K562 (cell line): Measurements from ENCODE around the gene CYP2D6. TPM values are rescaled to one million over a fixed set of nuclear protein-coding genes. Genes with fewer than 3 reads are reported as not detected.

Source experiments
- ATAC-seq: fragments of 200-7000 bp; cut with Tn5 transposase; 3 replicates; pipeline ENCODE4 v1.9.1; 2020; ENCODE audit warnings: moderate library complexity
- BruUV-seq: library from RNA; stranded (reverse); fragments of 400-500 nt; replicated peaks from 2 replicates; lab custom pipeline; 2021; lab: Mats Ljungman, UMichigan
- CTCF ChIA-PET: fragments of 300-600 bp; formaldehyde crosslinking; extraction: SDS; loops from one replicate; lab custom pipeline; 2021; ENCODE audit warnings: low intra/inter-chr PET ratio; lab: Yijun Ruan, JAX
- POLR2A ChIA-PET: fragments of 300-600, 350-650 bp; sonication (Branson Sonifier 250); formaldehyde crosslinking; extraction: SDS; loops from one replicate; lab custom pipeline; 2021; ENCODE audit warnings: antibody characterized with exemption, inconsistent platforms; lab: Yijun Ruan, JAX
- DNase-seq, 4 experiments: peaks; one replicate each; pipeline versions ENCODE4 v3.0.0 to v3.0.0-alpha.2; 2011 to 2018; ENCODE audit warnings: low spot score in 3 of 4, mixed read lengths in 3 of 4; ENCODE audit errors: extremely low read depth in 1 of 4
- FAIRE-seq: peaks from 2 replicates; lab custom pipeline; 2011; peaks lifted over from hg19 to GRCh38; lab: Jason Lieb, UNC
- H2AFZ ChIP-seq: 2 replicates; pipeline ENCODE4 v1.6.0; 2011; ENCODE audit warnings: low read depth, low read length, control low read depth, inconsistent platforms
- H3K27ac ChIP-seq: fragments of 200-600 bp; 3 replicates; pipeline ENCODE4 v1.8.0; 2011; ENCODE audit warnings: low read depth, mild to moderate bottlenecking, control low read depth, inconsistent platforms, low read length, moderate library complexity, mixed read lengths; ENCODE audit errors: extremely low read depth
- H3K27me3 ChIP-seq, 2 experiments: fragments of 300-600 bp in 1 of 2; 2 replicates in 1 of 2; 3 replicates in 1 of 2; pipeline versions ENCODE4 v1.6.0 to v1.8.0; 2011; ENCODE audit warnings: inconsistent platforms in 2 of 2, low read length in 2 of 2, mild to moderate bottlenecking in 1 of 2, mixed read lengths in 1 of 2, moderate library complexity in 1 of 2; ENCODE audit not compliant: control insufficient read depth in 2 of 2, insufficient read depth in 2 of 2
- H3K36me3 ChIP-seq: fragments of 300-600 bp; 3 replicates; pipeline ENCODE4 v1.8.0; 2011; ENCODE audit warnings: mild to moderate bottlenecking, low read length, inconsistent platforms; ENCODE audit not compliant: control insufficient read depth, insufficient read depth
- H3K4me1 ChIP-seq, 2 experiments: fragments of 200-600 bp in 1 of 2; replicated peaks in 1 of 2; 2 replicates in 1 of 2; 3 replicates in 1 of 2; pipeline versions ENCODE4 v1.5.1 to v1.8.0; 2011; ENCODE audit warnings: inconsistent platforms in 2 of 2, low read length in 2 of 2, mild to moderate bottlenecking in 1 of 2, mixed read lengths in 1 of 2, moderate library complexity in 1 of 2; ENCODE audit not compliant: control insufficient read depth in 2 of 2, insufficient read depth in 2 of 2
- H3K4me2 ChIP-seq: 2 replicates; pipeline ENCODE4 v1.6.1; 2011; ENCODE audit warnings: low read length, control low read depth, inconsistent platforms, mixed read lengths; ENCODE audit not compliant: insufficient read depth
- H3K4me3 ChIP-seq: fragments of 200-600 bp; sonication (generic), shearing (Covaris generic); 2 replicates; pipeline ENCODE4 v1.5.1; 2016; ENCODE audit warnings: control low read depth, inconsistent platforms
- H3K79me2 ChIP-seq: fragments of 200-600 bp; 3 replicates; pipeline ENCODE4 v1.8.0; 2011; ENCODE audit warnings: low read length, inconsistent platforms; ENCODE audit not compliant: control insufficient read depth, insufficient read depth
- H3K9ac ChIP-seq, 2 experiments: 2 replicates each; pipeline versions ENCODE4 v1.6.0 to v1.6.1; 2011; ENCODE audit warnings: low read depth in 2 of 2, low read length in 2 of 2, control low read depth in 1 of 2, inconsistent platforms in 1 of 2, mild to moderate bottlenecking in 1 of 2, mixed read lengths in 1 of 2; ENCODE audit not compliant: insufficient read depth in 1 of 2
- H3K9me1 ChIP-seq: one replicate; pipeline ENCODE4 v1.6.0; 2011; ENCODE audit warnings: inconsistent platforms, mild to moderate bottlenecking, low read length, moderate library complexity; ENCODE audit not compliant: control insufficient read depth, insufficient read depth
- H3K9me3 ChIP-seq: replicated peaks from 2 replicates; pipeline ENCODE4 v1.5.1; 2011; ENCODE audit warnings: low read depth, low read length, inconsistent platforms; ENCODE audit not compliant: control insufficient read depth, insufficient read depth
- H4K20me1 ChIP-seq: replicated peaks from 2 replicates; pipeline ENCODE4 v1.6.1; 2011; ENCODE audit warnings: low read length, inconsistent platforms, mixed read lengths; ENCODE audit not compliant: control insufficient read depth, insufficient read depth
- CBFA2T2 ChIP-seq: fragments of 450-650 bp; conservative IDR thresholded peaks from 2 replicates; pipeline ENCODE4 v1.6.1; 2017; ENCODE audit warnings: mild to moderate bottlenecking
- CBFA2T3 ChIP-seq: fragments of 450-650 bp; IDR thresholded peaks from 2 replicates; pipeline ENCODE4 v1.6.1; 2017
- CBX3 ChIP-seq, 2 experiments: IDR thresholded peaks; 1 replicate in 1 of 2; 2 replicates in 1 of 2; pipeline ENCODE4 v1.6.1; 2012; ENCODE audit warnings: inconsistent platforms in 2 of 2, low read length in 2 of 2, borderline replicate concordance in 1 of 2, control low read depth in 1 of 2
- GABPA ChIP-seq: fragments of 200-800 bp; sonication (Bioruptor generic); conservative IDR thresholded peaks from 2 replicates; pipeline ENCODE4 v1.6.1; 2016; ENCODE audit warnings: low read depth, missing genetic modification characterization, missing compliant biosample characterization
- HDAC2 ChIP-seq: fragments of 450-650 bp; IDR thresholded peaks from 2 replicates; pipeline ENCODE4 v1.6.1; 2016; ENCODE audit warnings: mild to moderate bottlenecking
- HLTF ChIP-seq: fragments of 450-650 bp; IDR thresholded peaks from 2 replicates; pipeline ENCODE4 v1.6.1; 2016
- JUND ChIP-seq, 2 experiments: IDR thresholded peaks; 2 replicates in 1 of 2; 3 replicates in 1 of 2; pipeline ENCODE4 v1.6.1; 2011; ENCODE audit warnings: borderline replicate concordance in 2 of 2, low read depth in 2 of 2, low read length in 2 of 2, improper control_type of control experiment in 1 of 2, missing biosample characterization in 1 of 2, missing genetic modification characterization in 1 of 2, missing genetic modification reagents in 1 of 2
- KLF10 ChIP-seq: fragments of 250-450 bp; sonication (Bioruptor Pico); IDR thresholded peaks from 2 replicates; pipeline ENCODE4 v1.6.1; 2021; ENCODE audit warnings: matching md5 sums
- LCOR ChIP-seq: sonication (generic); formaldehyde crosslinking; IDR thresholded peaks from 2 replicates; pipeline ENCODE4 v1.8.0; 2022; ENCODE audit warnings: mild to moderate bottlenecking, missing genetic modification reagents
- MBD2 ChIP-seq: sonication (generic); IDR thresholded peaks from 2 replicates; pipeline ENCODE4 v1.6.1; 2016; ENCODE audit warnings: low read depth, borderline replicate concordance
- RBM15 ChIP-seq: fragments of 200-400 bp; formaldehyde crosslinking; IDR thresholded peaks from 2 replicates; pipeline ENCODE4 v1.6.1; 2018; ENCODE audit warnings: mild to moderate bottlenecking, low read length, moderate library complexity; ENCODE audit not compliant: insufficient read depth
- RFX7 ChIP-seq: fragments of 250-450 bp; sonication (Bioruptor Pico); IDR thresholded peaks from 2 replicates; pipeline ENCODE4 v1.5.1; 2021; ENCODE audit warnings: mild to moderate bottlenecking
- SIN3A ChIP-seq, 2 experiments: fragments of 150-350 bp in 1 of 2; IDR thresholded peaks; 2 replicates each; pipeline ENCODE4 v1.6.1; 2011 to 2016; ENCODE audit warnings: borderline replicate concordance in 2 of 2, low read depth in 2 of 2, low read length in 2 of 2, mild to moderate bottlenecking in 2 of 2, moderate library complexity in 2 of 2; ENCODE audit not compliant: control insufficient read depth in 1 of 2
- SMARCA4 ChIP-seq: fragments of 450-650 bp; IDR thresholded peaks from 2 replicates; pipeline ENCODE4 v1.6.1; 2016
- TAF7 ChIP-seq: fragments of 450-650 bp; IDR thresholded peaks from 2 replicates; pipeline ENCODE4 v1.6.1; 2016; ENCODE audit warnings: missing genetic modification characterization, missing compliant biosample characterization
- TEAD1 ChIP-seq, 2 experiments: fragments of 450-650 bp in 1 of 2; sonication (generic) in 1 of 2; formaldehyde crosslinking; IDR thresholded peaks; 2 replicates each; pipeline versions ENCODE4 v1.4.0 to v1.8.0; 2020 to 2022; ENCODE audit warnings: mild to moderate bottlenecking in 2 of 2, missing genetic modification reagents in 1 of 2
- WGBS: fragments of 100-300 bp; shearing (Covaris generic); methylation state at CpG from one replicate; pipeline ENCODE4 v1.1.6; 2016; ENCODE audit warnings: low coverage, mixed read lengths; ENCODE audit not compliant: insufficient coverage; ENCODE audit errors: missing lambda C conversion rate; 5-methylcytosine and 5-hydroxymethylcytosine counted together
- in situ Hi-C: fragments of 300-500 bp; cut with MboI; formaldehyde crosslinking; loops from 4 replicates; pipeline ENCODE4 v1.15.0; 2018; ENCODE audit warnings: inconsistent platforms, mixed read lengths
- intact Hi-C: fragments of 100-400 bp; cut with micrococcal nuclease; formaldehyde crosslinking; loops from 2 replicates; pipeline ENCODE4 v1.14.2; 2022
- polyA plus RNA-seq, 8 experiments: library from polyadenylated mRNA; depleted of rRNA in 4 of 8; stranded (reverse) in 5 of 8; unstranded in 3 of 8; fragments of >200 nt; fragmentation: Nextera tagmentation in 2 of 8; fragmentation: Illumina TruSeq in 1 of 8; extraction: Ambion mirVana in 2 of 8; extraction: Trizol in 1 of 8; gene quantifications; 2 replicates each; pipeline versions ENCODE4 v1.2.1 to v1.2.3, GENCODE V29; 2011 to 2014; ENCODE audit warnings: inconsistent platforms in 1 of 8, missing spikeins in 1 of 8
- total RNA-seq, 7 experiments: library from RNA; depleted of rRNA in 6 of 7; stranded (reverse); fragments of >200 nt in 6 of 7; fragmentation: Illumina TruSeq in 2 of 7; extraction: Trizol in 2 of 7; gene quantifications; 2 replicates each; pipeline versions ENCODE4 v1.2.1 to v1.2.3, GENCODE V29; 2011 to 2021; ENCODE audit warnings: low replicate concordance in 1 of 7
- TF ChIP-seq, protein P1 (sequence below): fragments of 150-350 bp; IDR thresholded peaks from 2 replicates; pipeline ENCODE4 v1.6.1; 2014; ENCODE audit warnings: low read depth, mild to moderate bottlenecking, low read length, borderline replicate concordance
- TF ChIP-seq, protein P2 (sequence below): IDR thresholded peaks from 3 replicates; pipeline ENCODE4 v1.6.1; 2011; ENCODE audit warnings: borderline replicate concordance, mild to moderate bottlenecking, moderate library complexity; ENCODE audit not compliant: insufficient read length; ENCODE audit errors: extremely low read depth

The CYP2D6 gene
- total and polyA plus RNA-seq, 9 of the 15 experiments (the other 6 are each of a cell fraction or from before 2014, with no cell fraction given), result 0.04 to 0.20 (median 0.09) TPM; not detected in 5

DNA sequence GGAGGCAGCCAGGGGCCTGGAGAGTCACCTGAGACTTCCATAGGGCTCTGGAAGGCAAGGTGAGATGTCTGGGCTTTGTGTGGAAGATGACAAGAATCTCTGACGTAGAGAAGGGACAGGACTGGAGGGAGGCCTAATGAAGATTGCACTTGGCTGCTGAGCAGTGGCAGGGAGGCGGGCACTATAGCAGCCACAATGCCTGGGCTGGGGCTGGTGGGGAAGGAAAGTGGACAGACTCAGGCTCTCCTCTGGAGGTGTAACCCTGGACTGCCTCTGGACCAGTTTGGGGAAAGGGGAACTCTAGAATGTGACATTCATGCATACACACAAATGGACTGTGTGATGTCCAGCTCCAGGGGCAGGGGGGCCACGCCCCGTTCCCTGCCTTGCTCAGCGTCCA lies 34.3 kb upstream of the CYP2D6 start:
- H3K27me3 ChIP-seq, result no peaks in the 10 kb centered on the region
- intact Hi-C loops, result no loop called here
- in situ Hi-C loops, result loop anchor here (5.0 kb wide), 2 partner anchors 147 to 277 kb away; no protein-coding TSS in a partner anchor
- no peaks in the 10 kb centered on the region for H3K9me3 ChIP-seq
- H2AFZ ChIP-seq, result no peak overlapping the region
- ATAC-seq (no peak), FAIRE-seq (no peak), DNase-seq (no peak)
- POLR2A ChIA-PET, result no interaction called here
- H4K20me1 ChIP-seq, result peaks cover 4% of the 10 kb centered on the region; the same call in 1 of the 2 replicates
- BruUV-seq, result no TSS peak
- peaks cover 0 to 11% of the 10 kb centered on the region in 2 experiments; a peak in 3 of 5 replicates for H3K4me1 ChIP-seq
- H3K27ac ChIP-seq, result no peak overlapping the region
- H3K9ac ChIP-seq, result no peak overlapping the region; a peak in 1 of 4 replicates
- CTCF ChIA-PET, result no interaction called here
- no peaks in the 10 kb centered on the region for H3K79me2 ChIP-seq
- no peak overlapping the region for H3K4me2 ChIP-seq
- WGBS, result 91% methylated on average over 1 of the region's 5 CpGs
- no peak for TF ChIP-seq HLTF
- no peak for TF ChIP-seq SIN3A (IDR thresholded peaks at IDR 0.05; ENCODE audit: borderline replicate concordance in 2 of 2, control insufficient read depth in 1 of 2, low read depth in 2 of 2, low read length in 2 of 2)
- no peak for TF ChIP-seq GABPA
- TF ChIP-seq TEAD1 (CRISPR knock-in tag; IDR thresholded peaks at IDR 0.05), result no peak
- no peak for TF ChIP-seq JUND (IDR thresholded peaks at IDR 0.05; ENCODE audit: borderline replicate concordance, low read depth, low read length)
- TF ChIP-seq JUND (tag; IDR thresholded peaks at IDR 0.05; ENCODE audit: borderline replicate concordance, low read depth, low read length), result no peak
- TF ChIP-seq MBD2, result no peak
- no peak for TF ChIP-seq CBX3 (IDR thresholded peaks at IDR 0.05; ENCODE audit: borderline replicate concordance in 1 of 2, low read length in 2 of 2)
- TF ChIP-seq CBFA2T2, result no peak
- TF ChIP-seq RBM15, result no peak
- TF ChIP-seq SMARCA4, result no peak
- no peak for TF ChIP-seq TAF7 (tag)
- no peak for TF ChIP-seq CBFA2T3
- TF ChIP-seq, protein P1, sequence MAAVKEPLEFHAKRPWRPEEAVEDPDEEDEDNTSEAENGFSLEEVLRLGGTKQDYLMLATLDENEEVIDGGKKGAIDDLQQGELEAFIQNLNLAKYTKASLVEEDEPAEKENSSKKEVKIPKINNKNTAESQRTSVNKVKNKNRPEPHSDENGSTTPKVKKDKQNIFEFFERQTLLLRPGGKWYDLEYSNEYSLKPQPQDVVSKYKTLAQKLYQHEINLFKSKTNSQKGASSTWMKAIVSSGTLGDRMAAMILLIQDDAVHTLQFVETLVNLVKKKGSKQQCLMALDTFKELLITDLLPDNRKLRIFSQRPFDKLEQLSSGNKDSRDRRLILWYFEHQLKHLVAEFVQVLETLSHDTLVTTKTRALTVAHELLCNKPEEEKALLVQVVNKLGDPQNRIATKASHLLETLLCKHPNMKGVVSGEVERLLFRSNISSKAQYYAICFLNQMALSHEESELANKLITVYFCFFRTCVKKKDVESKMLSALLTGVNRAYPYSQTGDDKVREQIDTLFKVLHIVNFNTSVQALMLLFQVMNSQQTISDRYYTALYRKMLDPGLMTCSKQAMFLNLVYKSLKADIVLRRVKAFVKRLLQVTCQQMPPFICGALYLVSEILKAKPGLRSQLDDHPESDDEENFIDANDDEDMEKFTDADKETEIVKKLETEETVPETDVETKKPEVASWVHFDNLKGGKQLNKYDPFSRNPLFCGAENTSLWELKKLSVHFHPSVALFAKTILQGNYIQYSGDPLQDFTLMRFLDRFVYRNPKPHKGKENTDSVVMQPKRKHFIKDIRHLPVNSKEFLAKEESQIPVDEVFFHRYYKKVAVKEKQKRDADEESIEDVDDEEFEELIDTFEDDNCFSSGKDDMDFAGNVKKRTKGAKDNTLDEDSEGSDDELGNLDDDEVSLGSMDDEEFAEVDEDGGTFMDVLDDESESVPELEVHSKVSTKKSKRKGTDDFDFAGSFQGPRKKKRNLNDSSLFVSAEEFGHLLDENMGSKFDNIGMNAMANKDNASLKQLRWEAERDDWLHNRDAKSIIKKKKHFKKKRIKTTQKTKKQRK, result no peak
- no peak for TF ChIP-seq LCOR (CRISPR knock-in tag)
- no peak for TF ChIP-seq KLF10 (CRISPR knock-in tag)
- no peak for TF ChIP-seq HDAC2
- TF ChIP-seq, protein P2, sequence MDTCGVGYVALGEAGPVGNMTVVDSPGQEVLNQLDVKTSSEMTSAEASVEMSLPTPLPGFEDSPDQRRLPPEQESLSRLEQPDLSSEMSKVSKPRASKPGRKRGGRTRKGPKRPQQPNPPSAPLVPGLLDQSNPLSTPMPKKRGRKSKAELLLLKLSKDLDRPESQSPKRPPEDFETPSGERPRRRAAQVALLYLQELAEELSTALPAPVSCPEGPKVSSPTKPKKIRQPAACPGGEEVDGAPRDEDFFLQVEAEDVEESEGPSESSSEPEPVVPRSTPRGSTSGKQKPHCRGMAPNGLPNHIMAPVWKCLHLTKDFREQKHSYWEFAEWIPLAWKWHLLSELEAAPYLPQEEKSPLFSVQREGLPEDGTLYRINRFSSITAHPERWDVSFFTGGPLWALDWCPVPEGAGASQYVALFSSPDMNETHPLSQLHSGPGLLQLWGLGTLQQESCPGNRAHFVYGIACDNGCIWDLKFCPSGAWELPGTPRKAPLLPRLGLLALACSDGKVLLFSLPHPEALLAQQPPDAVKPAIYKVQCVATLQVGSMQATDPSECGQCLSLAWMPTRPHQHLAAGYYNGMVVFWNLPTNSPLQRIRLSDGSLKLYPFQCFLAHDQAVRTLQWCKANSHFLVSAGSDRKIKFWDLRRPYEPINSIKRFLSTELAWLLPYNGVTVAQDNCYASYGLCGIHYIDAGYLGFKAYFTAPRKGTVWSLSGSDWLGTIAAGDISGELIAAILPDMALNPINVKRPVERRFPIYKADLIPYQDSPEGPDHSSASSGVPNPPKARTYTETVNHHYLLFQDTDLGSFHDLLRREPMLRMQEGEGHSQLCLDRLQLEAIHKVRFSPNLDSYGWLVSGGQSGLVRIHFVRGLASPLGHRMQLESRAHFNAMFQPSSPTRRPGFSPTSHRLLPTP, result no peak
- no peak for TF ChIP-seq RFX7
- no peaks in the 10 kb centered on the region for H3K9me1 ChIP-seq
- peaks cover 27% of the 10 kb centered on the region; the same call in 1 of the 3 replicates for H3K36me3 ChIP-seq
- no peak overlapping the region for H3K4me3 ChIP-seq
